ENCODE data around the gene NRGN.

The NRGN gene

DNA sequence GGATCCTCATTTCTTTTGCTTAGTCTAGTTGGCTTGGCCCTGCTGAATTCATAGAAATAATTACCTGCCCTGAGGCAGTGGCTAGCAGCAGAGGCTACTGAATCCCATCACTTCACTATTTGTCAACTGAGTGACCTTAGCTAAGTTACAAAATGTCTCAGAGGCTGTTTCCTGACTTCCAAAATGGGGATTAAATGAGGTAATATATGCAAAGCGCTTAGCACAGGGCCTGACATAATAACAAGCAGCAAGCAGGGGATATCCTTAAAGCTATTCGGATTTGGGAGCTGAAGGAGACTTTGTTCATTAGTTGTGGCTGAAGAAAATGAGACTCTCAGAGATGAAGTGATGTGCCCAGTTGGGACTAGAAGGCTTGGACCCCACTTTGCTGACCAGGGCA lies 2.8 kb downstream of the NRGN start:
- no peak for DNase-seq

DNA sequence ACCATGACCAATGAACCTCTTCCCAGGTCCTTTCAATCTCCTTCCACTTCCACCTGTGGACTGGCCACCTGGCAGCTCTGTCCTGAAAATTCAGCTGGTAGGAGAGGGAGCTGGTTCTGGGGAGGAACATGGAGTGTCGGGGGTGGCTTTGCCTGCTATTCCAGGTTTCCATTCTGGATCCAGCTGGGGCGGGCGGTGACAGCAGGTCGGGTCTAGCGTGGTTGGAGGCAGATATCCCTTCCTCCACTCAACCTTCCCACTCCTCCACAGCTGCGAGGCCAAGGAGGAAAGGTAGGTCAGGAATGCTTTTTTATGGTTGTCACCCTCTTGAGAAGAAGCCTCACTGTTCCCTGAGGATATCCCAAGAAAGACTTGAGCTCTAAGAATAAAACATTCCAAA lies 3.3 kb downstream of the NRGN start:
- DNase-seq, result no peak

DNA sequence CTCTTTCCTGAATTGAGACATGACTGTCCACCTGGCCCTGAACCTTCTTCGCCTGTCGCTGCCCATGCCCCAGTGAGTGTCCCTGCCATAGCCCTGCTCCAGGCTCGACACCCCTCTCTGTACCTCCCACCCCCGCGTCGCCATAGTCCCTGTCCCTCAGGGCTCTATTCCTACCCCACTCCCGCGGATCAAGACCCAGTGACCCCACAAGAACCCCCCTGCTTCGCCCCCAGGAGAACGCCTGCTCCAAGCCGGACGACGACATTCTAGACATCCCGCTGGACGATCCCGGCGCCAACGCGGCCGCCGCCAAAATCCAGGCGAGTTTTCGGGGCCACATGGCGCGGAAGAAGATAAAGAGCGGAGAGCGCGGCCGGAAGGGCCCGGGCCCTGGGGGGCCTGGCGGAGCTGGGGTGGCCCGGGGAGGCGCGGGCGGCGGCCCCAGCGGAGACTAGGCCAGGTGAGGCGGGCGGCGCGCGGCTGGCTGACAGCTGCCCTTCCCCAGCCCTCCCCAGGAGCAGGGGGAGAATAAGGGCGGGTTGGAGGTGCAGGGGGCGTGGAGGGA lies 5.6 kb downstream of the NRGN start:
- DNase-seq, result no peak

GRCh38 chr11:124745835-124746620 lies 6.3 kb downstream of the NRGN start:
- no peak for DNase-seq

GRCh38 chr11:124746621-124747243 lies 7.0 kb downstream of the NRGN start:
- DNase-seq, result no peak

- DNase-seq, result no peak
These were observed 7.8 kb downstream of the NRGN start for GRCh38 chr11:124747406-124748099.

DNA sequence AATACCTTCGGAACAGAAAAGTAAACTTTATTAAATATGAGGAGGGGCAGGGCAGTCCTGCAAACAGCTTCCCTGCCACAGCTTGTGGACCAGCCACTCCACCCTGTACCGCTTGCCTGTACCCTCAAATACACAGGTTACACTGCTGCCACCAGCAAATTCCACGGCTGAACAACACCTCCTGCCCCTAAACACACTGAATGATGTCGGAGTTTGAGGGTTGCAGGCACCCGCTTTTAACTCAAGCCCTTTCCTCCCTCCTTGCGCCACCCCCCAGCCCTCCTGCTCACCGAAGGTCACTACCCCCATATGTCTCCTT lies 8.3 kb downstream of the NRGN start:
- no peak for DNase-seq

- DNase-seq, result no peak
These were observed 9.0 kb downstream of the NRGN start for GRCh38 chr11:124748481-124749343.

DNA sequence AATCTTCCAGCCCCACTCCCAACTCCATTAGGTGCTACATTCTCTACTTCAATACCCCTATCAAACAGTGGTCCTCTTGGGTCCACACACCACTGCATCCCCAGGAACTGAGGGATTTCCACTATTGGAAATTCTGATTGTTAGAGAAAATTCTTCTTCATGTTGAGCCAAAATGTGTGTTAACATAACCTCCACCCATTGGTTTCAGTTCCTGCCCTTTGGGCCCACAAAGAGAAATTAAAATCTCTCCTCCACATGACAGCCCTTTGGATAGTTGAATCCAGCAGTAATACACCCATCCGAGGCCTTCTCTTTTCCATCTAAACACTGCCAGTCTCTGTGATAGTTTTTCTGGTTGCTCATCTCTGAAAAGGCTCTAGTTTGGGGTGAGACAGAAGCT lies 10.2 kb downstream of the NRGN start:
- DNase-seq, result no peak

- DNase-seq, result no peak
These were observed 11.6 kb downstream of the NRGN start for GRCh38 chr11:124751391-124751740.

DNA sequence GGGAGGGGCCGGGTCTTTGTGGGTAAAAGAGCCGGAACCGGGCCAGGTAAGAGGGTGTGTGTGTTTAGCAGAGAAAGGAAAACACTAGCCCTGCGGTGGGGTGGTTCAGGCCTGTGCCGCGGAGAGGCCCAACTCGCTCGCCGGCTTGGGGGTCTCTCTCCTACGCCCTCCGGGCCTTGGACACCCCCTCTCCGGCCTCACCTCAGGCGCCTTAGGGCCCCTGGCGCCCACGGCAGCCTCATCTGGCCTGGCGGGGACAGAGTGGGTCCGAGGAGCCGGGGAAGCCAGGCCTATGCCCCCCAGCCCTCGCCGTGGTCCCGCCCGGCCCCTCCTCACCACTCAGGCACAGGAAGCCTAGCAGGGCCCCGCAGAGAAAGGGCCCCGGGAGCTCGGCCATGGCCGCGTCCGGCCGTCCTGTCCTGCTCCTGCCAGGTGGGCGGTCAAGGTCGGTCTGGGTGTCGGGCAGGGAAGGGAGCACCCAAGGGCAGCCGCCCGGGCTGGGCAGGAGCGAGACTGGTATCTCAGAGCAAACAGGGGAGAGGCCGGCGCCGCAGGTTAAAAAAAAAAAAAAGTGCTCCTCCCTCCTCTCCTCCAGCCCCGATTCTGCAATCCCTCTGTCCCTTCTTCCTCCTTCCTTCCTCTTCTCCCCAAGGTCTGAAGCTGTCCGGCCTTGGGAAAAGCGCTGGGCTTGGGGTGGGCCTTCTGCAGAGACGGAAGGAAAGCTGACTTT lies 12.2 kb downstream of the NRGN start, which contains the start of gene VSIG2:
Gene VSIG2, minus strand, starts transcription at position 515 of the 730 bp plus-strand sequence. Its CDS starts 118 bp downstream, at position 397.
- DNase-seq, result no peak

GRCh38 chr11:124752471-124753102 lies 12.8 kb downstream of the NRGN start:
- no peak for DNase-seq

DNA sequence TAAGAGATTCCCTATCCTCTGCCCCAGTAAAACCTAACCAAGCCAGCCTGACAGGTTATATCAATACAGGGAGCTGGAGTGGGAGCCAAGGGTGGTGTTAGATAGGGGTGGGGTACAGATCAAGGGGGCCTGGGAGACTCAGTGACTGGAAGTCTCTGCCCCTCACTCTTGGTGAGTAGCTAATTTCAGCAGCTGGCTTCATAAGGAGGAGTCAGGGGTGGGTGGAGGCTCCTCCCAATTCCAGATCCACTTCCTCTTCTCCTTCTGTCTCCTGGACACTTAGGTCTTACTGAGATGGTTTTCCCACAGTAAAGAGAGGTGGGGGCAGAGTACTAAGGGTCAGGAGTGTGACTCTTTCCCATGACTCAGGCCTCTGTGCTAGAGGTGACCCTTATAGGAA lies 13.5 kb downstream of the NRGN start:
- DNase-seq, result no peak

DNA sequence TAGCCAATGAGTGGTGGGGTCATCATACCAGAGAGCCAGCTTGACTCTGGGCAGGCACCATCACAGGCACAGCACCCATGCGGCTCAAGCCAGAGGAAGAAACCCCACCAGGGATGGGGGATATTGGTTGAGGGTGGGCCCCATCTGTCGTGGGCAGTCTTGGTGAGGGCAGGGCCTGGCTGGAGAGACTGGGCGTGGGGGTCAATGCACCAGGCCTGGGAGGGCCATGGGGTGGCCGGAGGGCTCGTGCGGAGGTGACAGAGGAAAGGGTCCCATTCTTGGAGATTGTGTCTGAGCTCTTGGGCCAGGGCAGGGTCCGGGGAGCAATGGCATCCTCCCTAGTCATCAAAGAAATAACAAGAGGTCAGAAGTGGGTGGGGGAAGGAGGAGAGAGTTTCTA lies 13.9 kb downstream of the NRGN start:
- DNase-seq, result no peak

DNA sequence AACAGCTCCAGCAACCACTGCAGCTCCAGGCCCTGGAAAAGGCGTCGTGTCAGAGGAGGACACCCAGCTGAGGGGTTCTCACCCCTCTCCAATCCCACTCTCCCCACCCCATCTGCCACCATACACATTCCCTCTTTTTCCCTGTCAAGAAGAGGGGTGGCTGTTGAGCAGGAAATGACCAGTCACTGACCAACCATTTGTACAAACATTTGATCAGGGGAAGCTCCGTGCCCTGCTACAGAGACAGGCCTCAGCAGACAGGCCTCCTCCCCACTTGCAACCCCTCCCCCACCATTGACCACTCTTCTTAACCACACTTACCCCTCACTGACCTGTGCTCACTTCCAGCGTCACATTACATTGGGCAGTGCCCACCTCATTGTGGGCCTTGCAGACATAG lies 14.6 kb downstream of the NRGN start:
- DNase-seq, result no peak

- no peak for DNase-seq
These were observed 15.0 kb downstream of the NRGN start for GRCh38 chr11:124754710-124755109.

- no peak for DNase-seq
These were observed 16.5 kb downstream of the NRGN start for GRCh38 chr11:124756033-124756752.

- no peak for DNase-seq
These were observed 17.0 kb downstream of the NRGN start for GRCh38 chr11:124756753-124757227.

- DNase-seq, result no peak
These were observed 17.6 kb downstream of the NRGN start for GRCh38 chr11:124757320-124757719.

- no peak for DNase-seq
These were observed 18.9 kb downstream of the NRGN start for GRCh38 chr11:124758355-124759265.

All from cerebellar nuclear complex (tissue), 1 donor.